A673 (cell line): ENCODE results near the gene TBRG4.

Experiments used
- CTCF ChIP-seq: fragments of 300-800, 200-600 bp; sonication (generic); conservative IDR thresholded peaks from 2 replicates; pipeline ENCODE4 v1.5.1; 2017; ENCODE audit warnings: low read depth, mild to moderate bottlenecking, antibody characterized with exemption, low read length, moderate library complexity, mixed read lengths
- EZH2 ChIP-seq: fragments of 200-600 bp; sonication (generic); IDR thresholded peaks from 2 replicates; pipeline ENCODE4 v1.6.1; 2017; ENCODE audit warnings: borderline replicate concordance, low read depth, mild to moderate bottlenecking, mixed read lengths, antibody characterized with exemption, low read length; ENCODE audit not compliant: poor library complexity, severe bottlenecking

DNA sequence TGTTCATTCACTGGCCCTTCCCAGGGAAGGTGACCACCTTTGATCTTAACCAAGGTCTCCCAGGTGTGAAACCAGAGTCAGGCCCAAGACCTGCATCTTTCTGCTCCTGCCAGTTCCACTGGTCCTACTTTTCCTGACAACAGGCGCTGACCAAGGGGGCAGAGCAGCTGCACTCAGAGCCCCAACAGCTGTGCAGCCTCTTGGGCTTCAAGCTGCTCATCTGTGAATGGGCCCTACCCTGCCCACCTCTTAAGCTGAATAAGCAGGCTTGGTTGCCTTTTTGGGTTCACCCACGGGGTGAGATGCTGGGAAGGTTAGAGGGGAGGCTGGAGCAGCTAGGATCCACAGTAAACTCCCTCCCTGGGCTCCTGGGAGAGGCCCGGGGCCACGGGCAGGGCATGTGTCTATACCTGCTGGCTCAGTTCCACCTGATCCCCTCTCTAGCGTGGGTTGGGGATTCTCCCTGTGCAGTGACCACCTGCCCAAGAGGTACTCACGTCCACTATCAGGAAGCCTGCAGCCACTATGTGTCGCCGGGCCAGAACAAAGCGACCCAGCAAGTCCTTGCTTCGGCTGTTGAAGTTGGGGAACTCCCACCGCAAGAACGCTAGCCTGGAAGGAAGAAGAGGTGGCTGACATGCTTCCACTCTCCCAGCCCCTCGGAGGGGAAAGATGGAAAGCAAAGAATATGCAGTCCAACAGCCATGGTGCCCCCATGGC, 10.6 kb downstream of the TBRG4 start:
- TF ChIP-seq CTCF (no peak), EZH2 (no peak)
